Vagina (tissue), 2 donors: Measurements from ENCODE around the gene MYOD1. TPM values are rescaled to one million over a fixed set of nuclear protein-coding genes. Genes with fewer than 3 reads are reported as not detected.

Experiments
- DNase-seq, 2 donors: peaks; one replicate each; pipeline ENCODE4 v3.0.0-alpha.2; 2017; ENCODE audit errors: extremely low spot score in 2 of 2
- H3K27ac ChIP-seq: fragments of 200-600 bp; sonication (generic); one replicate; pipeline ENCODE4 v1.5.1; 2019
- H3K27me3 ChIP-seq: fragments of 200-600 bp; sonication (generic); one replicate; pipeline ENCODE4 v1.5.1; 2019
- H3K36me3 ChIP-seq, 2 donors: fragments of 200-600 bp; sonication (generic); one replicate each; pipeline ENCODE4 v1.5.1; 2017 to 2019
- H3K4me1 ChIP-seq: fragments of 200-600 bp; sonication (generic); one replicate; pipeline ENCODE4 v1.5.1; 2019
- H3K4me3 ChIP-seq, 2 donors: fragments of 200-600 bp; sonication (generic); 1 replicate in 1 of 2; 2 replicates in 1 of 2; pipeline ENCODE4 v1.5.1; 2016 to 2019
- H3K9me3 ChIP-seq: fragments of 200-600 bp; sonication (generic); one replicate; pipeline ENCODE4 v1.5.1; 2019
- CTCF ChIP-seq, 3 experiments: fragments of 450-650 bp in 2 of 3; fragments of 200-600 bp in 1 of 3; sonication (generic) in 1 of 3; IDR thresholded peaks; one replicate each; pipeline ENCODE4 v1.5.1; 2017 to 2019; ENCODE audit warnings: antibody characterized with exemption in 3 of 3, mild to moderate bottlenecking in 2 of 3, moderate library complexity in 2 of 3
- POLR2A ChIP-seq, 2 donors: fragments of 450-650 bp; IDR thresholded peaks; one replicate each; pipeline ENCODE4 v1.6.1; 2017; ENCODE audit warnings: antibody characterized with exemption in 2 of 2, mild to moderate bottlenecking in 2 of 2, moderate library complexity in 2 of 2
- POLR2AphosphoS5 ChIP-seq, 2 donors: sonication (generic); formaldehyde crosslinking; IDR thresholded peaks; one replicate each; pipeline ENCODE4 v1.9.0; 2017; ENCODE audit warnings: antibody characterized with exemption in 2 of 2, mild to moderate bottlenecking in 2 of 2, low read depth in 1 of 2; ENCODE audit not compliant: insufficient read depth in 1 of 2
- intact Hi-C: fragments of 100-400 bp; cut with DNase I; formaldehyde crosslinking; loops from one replicate; pipeline ENCODE4 v1.15.1; 2023
- total RNA-seq: library from RNA; depleted of rRNA; stranded (reverse); fragments of >200 nt; gene quantifications from one replicate; pipeline ENCODE4 v1.2.3, GENCODE V29; 2016

MYOD1 gene
- total RNA-seq, 1 donor from 2014 or later: not detected

DNA sequence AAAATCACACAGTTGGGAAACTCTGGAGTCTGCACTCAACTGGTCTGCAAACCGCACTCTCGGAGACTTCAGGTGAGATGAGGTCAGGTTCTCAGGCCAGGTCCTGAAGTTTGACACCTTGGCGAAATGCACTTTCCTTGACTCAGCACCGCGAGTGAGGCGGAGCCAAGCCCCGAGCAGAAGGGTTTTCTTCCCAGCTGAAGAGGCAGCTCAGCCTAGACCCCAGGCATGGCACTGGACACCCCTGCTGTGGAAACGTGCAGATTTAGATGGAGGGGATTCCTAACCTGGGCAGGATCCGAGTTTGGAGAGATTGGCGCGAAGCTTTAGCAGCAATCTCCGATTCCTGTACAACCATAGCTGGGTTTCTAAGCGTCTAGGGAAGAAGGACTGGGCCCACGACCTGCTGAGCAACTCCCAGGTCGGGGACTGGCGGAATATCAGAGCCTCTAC, 835 bp upstream of the MYOD1 start:
- intact Hi-C loops: no loop called here
- DNase-seq: no peak
- Histone ChIP-seq H3K4me1 (peaks cover 24% of the 10 kb centered on the region), H3K27ac (no peak overlapping the region), H3K36me3 (no peaks in the 10 kb centered on the region), H3K27me3 (no peaks in the 10 kb centered on the region), H3K4me3 (no peak overlapping the region), H3K9me3 (no peaks in the 10 kb centered on the region)
- TF ChIP-seq POLR2AphosphoS5 (IDR thresholded peaks at IDR 0.05; ENCODE audit: insufficient read depth in 1 of 2, low read depth in 1 of 2) (no peak), CTCF (IDR thresholded peaks at IDR 0.05) (no peak), POLR2A (IDR thresholded peaks at IDR 0.05) (no peak)

DNA sequence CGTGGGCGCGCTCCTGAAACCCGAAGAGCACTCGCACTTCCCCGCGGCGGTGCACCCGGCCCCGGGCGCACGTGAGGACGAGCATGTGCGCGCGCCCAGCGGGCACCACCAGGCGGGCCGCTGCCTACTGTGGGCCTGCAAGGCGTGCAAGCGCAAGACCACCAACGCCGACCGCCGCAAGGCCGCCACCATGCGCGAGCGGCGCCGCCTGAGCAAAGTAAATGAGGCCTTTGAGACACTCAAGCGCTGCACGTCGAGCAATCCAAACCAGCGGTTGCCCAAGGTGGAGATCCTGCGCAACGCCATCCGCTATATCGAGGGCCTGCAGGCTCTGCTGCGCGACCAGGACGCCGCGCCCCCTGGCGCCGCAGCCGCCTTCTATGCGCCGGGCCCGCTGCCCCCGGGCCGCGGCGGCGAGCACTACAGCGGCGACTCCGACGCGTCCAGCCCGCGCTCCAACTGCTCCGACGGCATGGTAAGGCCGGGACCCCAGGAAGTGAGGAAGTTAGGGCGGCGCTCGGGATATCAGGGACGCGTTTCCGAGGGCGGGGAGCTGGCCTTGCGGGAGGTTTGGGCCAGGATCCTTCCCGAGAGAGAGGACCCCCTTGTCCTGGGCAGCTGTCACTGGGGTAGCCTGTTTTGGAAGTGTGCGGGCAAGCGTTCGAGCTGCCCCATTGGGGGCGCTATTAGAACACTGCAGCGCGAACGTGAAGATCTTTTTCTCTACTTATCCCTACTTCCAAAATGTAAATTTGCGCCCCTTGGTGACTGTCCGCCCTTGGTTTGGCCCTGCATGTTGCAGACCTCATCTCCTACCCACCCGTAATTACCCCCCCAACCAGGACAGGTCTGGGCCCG, 796 bp downstream of the MYOD1 start:
- intact Hi-C loops: no loop called here
- no peaks in the 10 kb centered on the region for H3K9me3 ChIP-seq
- no peak overlapping the region for H3K27ac ChIP-seq
- peak overlapping the region in 1 of 2 donors; percentile 7 for H3K4me3 ChIP-seq
- peaks cover 24% of the 10 kb centered on the region for H3K4me1 ChIP-seq
- no peak for DNase-seq
- TF ChIP-seq CTCF (IDR thresholded peaks at IDR 0.05) (no peak), POLR2AphosphoS5 (IDR thresholded peaks at IDR 0.05; ENCODE audit: insufficient read depth in 1 of 2, low read depth in 1 of 2) (no peak), POLR2A (IDR thresholded peaks at IDR 0.05) (no peak)
- no peaks in the 10 kb centered on the region for H3K36me3 ChIP-seq
- no peaks in the 10 kb centered on the region for H3K27me3 ChIP-seq

GRCh38 chr11:17720796-17721171, 1.4 kb downstream of the MYOD1 start:
- no peaks in the 10 kb centered on the region for H3K27me3 ChIP-seq
- no peak overlapping the region for H3K27ac ChIP-seq
- no peaks in the 10 kb centered on the region for H3K36me3 ChIP-seq
- peak overlapping the region in 1 of 2 donors; percentile 7 for H3K4me3 ChIP-seq
- intact Hi-C loops: no loop called here
- DNase-seq: no peak
- H3K4me1 ChIP-seq: peaks cover 24% of the 10 kb centered on the region
- TF ChIP-seq POLR2A (IDR thresholded peaks at IDR 0.05): no peak
- TF ChIP-seq CTCF (IDR thresholded peaks at IDR 0.05): no peak
- no peak for TF ChIP-seq POLR2AphosphoS5 (IDR thresholded peaks at IDR 0.05; ENCODE audit: insufficient read depth in 1 of 2, low read depth in 1 of 2)
- no peaks in the 10 kb centered on the region for H3K9me3 ChIP-seq

DNA sequence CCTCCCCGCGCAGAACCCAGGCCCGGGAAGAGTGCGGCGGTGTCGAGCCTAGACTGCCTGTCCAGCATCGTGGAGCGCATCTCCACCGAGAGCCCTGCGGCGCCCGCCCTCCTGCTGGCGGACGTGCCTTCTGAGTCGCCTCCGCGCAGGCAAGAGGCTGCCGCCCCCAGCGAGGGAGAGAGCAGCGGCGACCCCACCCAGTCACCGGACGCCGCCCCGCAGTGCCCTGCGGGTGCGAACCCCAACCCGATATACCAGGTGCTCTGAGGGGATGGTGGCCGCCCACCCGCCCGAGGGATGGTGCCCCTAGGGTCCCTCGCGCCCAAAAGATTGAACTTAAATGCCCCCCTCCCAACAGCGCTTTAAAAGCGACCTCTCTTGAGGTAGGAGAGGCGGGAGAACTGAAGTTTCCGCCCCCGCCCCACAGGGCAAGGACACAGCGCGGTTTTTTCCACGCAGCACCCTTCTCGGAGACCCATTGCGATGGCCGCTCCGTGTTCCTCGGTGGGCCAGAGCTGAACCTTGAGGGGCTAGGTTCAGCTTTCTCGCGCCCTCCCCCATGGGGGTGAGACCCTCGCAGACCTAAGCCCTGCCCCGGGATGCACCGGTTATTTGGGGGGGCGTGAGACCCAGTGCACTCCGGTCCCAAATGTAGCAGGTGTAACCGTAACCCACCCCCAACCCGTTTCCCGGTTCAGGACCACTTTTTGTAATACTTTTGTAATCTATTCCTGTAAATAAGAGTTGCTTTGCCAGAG, 2.0 kb downstream of the MYOD1 start:
- Histone ChIP-seq H3K36me3 (no peaks in the 10 kb centered on the region), H3K27ac (no peak overlapping the region), H3K9me3 (no peaks in the 10 kb centered on the region), H3K4me1 (peaks cover 24% of the 10 kb centered on the region), H3K4me3 (peak overlapping the region in 1 of 2 donors; percentile 7), H3K27me3 (no peaks in the 10 kb centered on the region)
- DNase-seq: no peak
- TF ChIP-seq POLR2AphosphoS5 (IDR thresholded peaks at IDR 0.05; ENCODE audit: insufficient read depth in 1 of 2, low read depth in 1 of 2) (no peak), CTCF (IDR thresholded peaks at IDR 0.05) (no peak), POLR2A (IDR thresholded peaks at IDR 0.05) (no peak)
- intact Hi-C loops: no loop called here
